ENCODE measurements around the gene MYD88.
A peak's percentile ranks its signal among the peaks of the same experiment; 100 is the strongest.
"Not testable (repeated sequence)": the region's sequence is repeated elsewhere in the genome, so short reads cannot be mapped to it uniquely, and the experiment has no call there.

Gene MYD88

DNA sequence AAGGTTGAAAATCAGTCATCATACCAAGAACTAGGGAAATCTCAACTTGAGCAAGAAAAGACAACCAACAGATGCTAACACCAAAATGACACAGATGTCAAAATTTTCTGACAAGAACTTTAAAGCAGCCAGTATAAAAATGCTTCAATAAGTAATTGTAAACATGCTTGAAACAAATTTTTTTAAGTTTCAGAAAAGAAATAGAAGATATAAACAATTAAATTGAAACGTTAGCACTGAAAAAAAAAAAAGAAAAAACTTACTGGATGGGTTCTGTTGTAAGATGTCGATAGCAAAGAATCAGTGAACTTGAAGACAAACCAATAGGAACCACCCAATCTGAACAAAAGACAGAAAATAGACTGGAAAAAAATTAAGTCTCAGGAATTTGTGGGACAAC, 8.0 kb downstream of the MYD88 start:
- no peak for DNase-seq

DNA sequence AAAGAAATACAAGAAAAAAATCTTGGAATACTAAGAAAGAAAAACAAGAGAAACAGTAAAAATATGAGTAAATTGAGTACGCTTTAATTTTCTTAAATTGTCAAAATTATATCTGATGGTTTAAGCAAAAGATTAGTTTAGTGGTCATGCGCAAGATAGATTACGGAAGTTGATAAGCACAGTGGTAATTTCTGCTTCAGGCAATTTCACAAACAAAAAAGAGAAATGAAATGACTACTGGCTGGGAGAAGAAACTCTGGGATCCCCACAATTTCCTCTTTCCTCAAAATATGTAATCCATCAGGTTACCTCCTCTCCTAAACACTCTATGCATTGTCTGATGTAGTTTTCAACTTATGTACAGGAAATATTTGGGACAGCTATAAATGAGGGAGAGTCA, 9.0 kb downstream of the MYD88 start:
- no peak for DNase-seq

DNA sequence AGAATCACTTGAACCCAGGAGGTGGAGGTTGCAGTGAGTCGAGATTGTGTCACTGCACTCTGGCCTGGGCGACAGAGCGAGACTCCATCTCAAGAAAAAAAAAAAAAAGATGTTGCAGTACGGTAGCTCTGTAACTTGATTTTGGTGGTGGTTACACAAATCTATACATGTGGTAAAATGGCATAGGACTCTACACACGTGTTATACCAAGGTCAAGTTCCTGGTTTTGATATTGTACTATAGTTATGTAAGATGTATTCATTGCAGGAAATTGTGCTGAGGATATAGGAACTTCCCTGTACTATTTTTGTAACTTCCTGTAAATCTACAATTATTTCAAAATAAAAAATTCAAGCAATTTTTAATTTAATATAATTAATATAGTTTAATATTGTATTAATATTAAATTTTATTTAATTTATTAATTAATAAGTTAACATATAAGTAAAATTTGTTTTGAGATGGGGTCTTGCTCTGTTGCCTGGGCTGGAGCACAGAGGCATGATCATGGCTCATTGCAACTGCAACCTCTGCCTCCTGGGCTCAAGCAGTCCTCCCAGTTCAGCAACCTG, 9.9 kb downstream of the MYD88 start:
- no peak for DNase-seq

DNA sequence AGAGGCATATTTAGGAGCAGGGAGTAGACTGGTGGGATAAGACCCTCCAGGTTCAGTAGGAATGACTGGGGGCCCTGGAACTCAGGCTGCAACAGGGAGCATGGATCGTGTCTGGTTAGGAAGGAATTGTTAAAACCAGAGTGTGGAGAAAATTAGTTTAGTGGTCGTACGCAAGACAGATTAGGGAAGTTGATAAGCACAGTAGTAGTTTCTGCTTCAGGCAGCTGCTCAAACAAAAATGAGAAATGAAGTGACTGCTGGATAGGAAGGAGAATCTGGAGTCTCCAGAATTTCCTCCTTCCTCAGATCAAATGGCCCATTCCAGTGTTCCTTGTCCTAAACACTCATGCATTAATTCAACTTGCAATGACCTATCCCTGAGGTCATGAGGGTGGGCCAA, 11.2 kb downstream of the MYD88 start:
- DNase-seq: no peak

DNA sequence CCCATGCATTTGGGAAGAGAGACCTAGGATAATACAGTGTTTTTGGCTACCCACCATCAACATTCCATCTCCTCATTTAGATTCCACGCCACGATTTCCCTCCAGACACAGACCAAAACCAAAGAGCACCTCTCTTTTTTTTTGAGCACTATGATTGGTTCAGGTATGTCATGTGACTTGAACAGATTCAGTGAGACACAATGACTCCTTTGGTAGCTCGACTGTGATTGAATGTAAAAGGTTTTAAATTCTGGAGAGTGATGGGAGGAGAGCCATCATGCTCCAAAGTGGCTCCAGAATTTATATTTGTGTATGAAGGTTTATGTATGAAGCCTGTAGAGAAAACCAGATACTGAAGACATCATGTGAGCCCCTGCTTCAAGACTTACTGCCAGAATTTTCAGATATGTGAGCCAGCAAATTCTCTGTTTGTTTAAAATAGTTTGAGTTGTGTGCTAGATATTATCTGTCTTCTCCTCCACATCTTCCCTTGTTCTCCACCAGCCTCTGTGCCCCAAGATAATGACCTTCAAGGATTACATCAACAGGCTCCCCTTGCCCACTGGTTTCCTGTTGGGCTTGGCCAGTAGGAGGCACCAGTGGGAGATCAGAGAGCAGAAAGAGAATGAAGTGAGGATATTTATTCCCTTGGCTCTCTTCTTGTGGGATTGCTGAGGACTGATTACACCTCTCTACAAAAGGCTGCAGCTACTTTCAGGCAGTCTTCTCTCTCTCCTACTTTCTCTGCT, 12.5 kb downstream of the MYD88 start:
- DNase-seq: no peak

DNA sequence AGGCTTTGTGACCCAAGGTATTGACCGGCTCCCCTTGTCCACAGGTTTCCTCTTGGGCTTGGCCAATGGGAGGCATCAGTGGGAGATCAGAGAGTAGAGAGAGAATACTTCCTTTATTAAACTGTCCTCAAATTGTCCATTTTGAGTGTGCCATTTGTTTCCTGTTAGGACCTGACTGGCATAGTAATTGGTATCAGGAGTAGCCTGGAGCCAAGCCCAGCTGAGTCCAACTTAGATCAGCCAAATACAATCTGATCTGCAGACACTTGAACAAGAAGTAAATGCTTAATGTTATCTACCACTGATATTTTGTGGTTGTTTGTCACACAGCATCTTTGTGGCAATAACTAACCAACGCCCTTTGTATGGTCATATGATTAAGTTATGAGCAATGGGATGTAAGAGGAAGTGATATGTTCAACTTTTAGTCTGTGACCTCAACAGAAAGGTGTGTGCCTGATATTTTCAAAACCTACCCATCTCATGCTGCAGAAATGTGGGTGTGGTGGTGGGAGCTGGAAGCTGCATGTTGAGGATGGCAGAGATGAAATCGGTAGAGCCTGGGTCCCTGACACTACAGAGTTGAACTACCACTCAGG, 13.3 kb downstream of the MYD88 start:
- DNase-seq: no peak

DNA sequence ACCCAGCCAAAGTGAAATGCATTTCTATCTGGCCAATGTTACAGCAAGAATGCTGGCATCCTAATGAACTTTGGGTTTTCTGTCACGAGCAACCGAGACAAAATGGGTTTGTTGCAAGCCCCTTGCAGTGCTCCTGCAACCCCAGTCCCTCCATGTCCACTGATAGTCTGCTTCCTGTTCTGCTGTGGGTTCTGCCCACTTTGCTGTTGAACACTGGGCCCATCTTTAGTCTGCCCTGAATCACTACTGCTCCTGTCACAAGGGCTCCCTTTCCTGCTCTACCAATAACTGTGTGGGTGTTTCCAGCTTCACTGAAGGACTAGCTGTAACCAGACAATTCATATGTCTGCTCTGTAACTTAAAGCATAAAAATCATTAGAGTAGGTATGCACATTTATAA, 14.1 kb downstream of the MYD88 start:
- DNase-seq: no peak

DNA sequence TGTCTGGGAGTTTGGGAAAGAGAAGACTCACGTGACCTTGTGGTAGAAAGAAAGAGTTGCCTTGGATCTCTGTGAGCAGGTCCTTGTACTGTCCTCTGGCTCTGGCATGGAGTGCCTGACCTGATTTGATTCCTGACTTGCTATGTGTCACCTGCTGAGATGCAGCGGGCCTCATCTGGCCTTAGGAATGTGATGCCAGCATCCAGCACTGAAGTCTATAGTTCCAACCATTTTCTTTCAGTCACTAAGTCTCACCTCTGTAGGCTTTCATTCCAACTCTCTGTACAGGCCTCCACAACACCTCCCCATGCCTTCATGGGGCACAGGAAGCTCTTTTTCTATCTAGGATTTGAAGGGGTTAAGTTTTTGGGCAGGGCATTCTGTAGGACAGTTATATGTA, 14.8 kb downstream of the MYD88 start:
- no peak for DNase-seq

DNA sequence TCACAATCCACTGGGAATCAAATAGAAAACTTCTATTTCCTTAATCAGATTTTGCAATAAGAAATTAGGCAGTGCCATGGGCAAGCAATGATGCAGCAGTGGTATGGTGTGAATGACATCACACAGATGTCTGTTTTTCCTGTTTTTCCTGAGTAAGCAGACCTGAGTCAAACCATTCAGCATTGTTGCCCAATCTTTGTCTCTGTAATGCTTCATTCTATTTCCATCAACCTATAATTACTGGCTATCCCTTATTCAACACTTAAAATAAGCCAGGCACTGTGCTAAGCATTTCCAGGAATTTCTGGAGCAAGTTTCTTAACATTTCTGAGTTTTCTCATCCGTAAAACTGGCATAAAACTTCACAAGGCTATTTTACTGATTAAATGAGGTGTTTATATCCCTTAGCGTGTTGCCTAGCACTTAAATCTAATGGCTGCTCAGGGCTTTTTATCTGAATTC, 15.6 kb downstream of the MYD88 start:
- no peak for DNase-seq

DNA sequence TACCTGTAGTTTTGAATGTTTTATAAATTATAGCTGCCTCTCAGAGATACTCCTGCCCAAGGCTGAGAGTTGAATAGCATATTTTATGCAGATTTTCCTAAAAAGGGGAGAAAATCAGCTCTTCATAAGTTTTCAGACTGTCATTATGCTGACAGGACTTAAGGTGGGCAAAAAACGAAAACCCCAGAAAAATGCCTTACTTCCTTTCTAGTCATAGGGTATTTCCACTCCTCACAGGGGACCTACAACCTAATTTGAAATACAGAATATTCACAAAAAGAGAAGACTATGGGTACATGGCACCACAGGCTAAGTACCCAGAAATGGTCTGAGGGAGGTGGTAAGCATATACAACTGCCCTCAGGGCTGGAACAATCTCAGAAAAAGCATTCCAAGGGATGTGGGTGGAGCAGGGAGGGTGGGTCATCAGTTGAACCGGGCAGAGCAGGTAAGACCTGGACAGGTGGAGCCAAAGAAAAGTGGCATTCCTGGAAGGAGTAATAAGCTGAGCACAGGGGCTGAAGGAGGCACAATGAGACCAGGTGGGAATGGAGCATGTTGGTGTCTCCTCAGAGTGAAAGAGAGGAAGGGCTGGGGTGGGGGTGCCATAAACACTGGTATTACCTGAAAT, 16.3 kb downstream of the MYD88 start:
- DNase-seq: no peak

DNA sequence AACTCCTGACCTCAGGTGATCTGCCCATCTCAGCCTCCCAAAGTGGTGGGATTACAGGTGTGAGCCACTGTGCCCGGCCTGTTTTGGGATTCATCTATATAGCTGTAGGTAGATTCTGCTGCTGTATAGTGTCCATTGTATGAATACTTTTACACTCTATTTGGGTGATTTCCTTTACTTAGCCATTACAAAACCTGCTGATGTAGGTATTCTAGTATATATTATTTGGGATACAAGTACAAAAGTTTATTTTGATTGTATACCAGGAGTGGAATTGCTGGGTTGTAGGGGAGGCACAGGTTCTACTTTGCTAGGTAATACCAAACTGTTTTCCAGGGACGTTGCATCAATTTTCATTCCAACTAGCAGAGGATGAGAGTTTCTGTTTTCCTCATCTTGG, 17.4 kb downstream of the MYD88 start:
- DNase-seq: no peak

DNA sequence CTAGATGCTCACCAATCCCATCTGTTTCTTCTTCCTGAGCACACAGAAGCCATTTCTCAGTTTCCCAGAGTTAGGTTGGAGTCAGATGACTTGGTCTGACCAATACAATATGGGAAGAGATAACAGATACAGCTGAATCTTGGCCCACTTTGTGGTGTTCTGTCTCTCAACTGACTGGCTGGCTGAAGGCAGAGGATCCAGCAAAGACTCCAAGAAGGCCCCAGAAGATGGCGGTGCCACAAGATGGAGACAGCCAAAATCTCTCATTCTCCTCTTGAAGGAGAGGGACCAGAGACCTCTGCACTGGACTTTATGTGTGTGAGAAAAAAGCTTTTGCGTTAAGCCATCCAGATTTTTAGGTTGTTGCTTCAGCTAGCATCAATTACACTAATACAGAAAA, 18.7 kb downstream of the MYD88 start:
- no peak for DNase-seq

DNA sequence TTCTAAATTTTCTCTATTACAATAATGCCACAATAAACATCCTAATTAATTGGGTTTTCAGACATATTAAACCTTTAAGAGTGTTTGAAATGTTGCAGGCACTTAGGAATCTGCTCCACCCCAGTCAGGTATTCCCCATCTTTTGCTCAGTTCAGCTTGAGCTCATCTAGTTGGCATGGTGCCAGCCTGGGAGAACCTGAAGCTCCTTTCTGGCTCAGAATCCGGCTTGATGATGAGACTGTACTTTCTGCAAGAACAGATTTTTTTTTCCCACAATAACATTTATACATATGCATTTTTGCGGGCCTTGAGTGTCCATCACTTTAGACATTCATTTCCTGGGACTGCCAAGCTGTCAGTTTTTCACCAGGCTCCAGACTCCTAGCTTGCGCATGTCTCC, 19.1 kb downstream of the MYD88 start:
- no peak for DNase-seq

DNA sequence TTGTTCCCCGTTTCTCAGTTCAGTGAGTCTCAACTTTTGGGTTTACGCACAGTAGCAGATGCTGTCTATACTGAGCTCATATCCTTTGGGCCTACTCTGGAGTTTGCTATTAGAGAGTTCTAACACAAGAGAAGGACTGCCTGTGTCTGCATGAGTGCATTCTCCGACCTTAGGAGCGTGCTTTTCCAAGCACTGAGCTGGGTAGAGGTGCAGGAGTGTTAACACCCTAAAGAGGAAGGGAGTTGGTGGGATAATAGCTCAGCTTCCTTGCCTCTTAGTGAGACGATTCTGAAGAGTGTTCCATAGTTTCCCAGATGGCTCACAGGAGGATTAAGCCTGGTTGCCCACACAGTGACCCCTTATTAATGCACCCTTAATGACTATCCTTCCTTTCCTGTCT, 20.0 kb downstream of the MYD88 start:
- DNase-seq: no peak

DNA sequence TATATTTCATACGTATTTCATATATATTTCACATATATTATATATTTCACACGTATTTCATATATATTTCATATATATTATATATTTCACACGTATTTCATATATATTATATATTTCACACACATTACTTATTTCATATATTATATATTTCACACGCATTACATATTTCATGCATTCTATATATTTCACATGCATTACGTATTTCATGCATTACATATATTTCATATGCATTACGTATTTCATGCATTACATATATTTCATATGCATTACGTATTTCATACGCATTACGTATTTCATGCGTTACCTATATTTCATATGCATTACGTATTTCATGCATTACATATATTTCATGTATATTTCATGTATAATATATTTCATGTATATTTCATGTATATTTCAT, 22.2 kb downstream of the MYD88 start:
- not testable (repeated sequence) for DNase-seq

DNA sequence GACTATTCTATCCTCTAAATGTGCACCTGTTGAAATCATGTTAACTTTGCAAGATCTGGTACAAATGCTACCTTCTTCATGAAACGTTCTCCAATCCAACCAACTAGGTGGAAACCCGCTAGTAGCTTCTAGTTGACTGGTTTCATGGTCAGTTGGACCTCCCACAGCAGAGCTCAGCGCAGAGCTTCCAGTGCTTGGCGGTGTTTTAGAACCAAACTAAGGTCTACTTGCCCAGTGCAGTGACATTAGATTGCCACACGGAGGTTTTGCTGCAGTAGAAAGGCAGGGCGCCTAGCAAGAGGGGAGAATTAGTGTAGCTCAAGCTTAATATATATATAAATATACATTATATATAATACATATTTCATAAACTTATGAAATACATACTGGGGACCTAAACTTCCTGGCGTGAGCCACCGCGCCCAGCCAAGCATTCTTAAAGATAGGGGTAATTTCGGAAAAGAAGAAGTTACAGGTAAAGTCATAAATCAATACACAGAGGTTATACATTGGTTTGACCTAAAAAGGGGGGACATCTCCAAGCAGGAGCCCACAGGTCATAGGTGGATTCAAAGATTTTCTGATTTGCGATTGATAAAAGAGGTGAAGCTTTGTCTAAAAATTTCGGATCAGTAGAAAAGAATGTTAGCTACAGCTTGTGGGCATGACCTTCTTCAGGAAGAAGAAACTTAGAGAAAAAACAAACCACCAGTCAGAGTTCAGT, 24.8 kb downstream of the MYD88 start:
- no peak for DNase-seq

DNA sequence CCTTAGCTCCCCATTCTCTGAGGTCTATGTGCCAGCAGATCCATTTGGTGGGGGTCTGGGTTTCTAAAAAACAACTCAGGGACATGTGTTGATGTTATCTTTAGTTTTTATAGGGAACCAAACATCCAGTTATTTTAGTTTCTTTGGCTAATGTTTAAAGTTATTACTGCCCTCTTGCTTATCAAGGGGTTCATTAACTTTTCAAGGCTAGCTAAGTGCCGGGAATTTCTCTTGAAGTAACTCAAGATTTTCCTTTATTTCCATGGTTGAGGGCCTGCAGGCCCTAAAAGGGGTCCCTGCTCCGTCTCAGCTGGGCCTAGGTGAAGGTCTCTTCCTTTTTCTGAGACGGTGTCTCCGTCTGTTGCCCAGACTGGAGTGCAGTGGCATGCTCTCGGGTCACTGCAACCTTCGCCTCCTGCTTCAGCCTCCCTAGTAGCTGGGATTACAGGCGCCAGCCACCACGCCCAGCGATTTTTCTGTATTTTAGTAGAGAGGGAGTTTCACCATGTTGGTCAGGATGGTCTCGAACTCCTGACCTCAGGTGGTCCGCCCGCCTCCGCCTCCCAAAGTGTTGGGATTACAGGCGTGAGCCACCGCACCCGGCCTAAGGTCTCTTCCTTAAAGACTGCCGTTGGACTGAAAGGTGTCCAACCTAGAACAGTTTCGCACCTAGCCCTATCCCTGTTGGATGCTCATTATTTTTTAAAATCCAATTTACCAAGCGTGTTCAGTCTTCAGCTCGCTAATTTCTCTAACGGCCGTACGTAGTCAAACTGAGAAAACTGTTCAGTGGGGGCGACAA, 25.6 kb downstream of the MYD88 start:
- DNase-seq: no peak

DNA sequence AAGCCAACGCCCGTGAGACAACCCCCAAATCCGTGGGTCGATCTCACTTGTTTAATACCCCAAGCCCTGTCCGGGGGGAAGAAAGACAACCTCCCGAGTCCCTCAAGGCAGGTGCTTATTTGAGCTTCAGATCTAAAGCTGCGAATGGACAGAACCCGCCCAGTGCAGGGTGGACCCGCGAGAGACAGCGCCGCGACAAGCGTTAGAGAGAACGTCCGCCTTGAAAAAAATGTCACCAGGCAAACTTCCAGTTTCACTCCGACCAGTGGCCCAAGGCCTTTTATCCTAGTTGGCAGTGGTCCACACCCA, 26.1 kb downstream of the MYD88 start:
- DNase-seq: no peak

DNA sequence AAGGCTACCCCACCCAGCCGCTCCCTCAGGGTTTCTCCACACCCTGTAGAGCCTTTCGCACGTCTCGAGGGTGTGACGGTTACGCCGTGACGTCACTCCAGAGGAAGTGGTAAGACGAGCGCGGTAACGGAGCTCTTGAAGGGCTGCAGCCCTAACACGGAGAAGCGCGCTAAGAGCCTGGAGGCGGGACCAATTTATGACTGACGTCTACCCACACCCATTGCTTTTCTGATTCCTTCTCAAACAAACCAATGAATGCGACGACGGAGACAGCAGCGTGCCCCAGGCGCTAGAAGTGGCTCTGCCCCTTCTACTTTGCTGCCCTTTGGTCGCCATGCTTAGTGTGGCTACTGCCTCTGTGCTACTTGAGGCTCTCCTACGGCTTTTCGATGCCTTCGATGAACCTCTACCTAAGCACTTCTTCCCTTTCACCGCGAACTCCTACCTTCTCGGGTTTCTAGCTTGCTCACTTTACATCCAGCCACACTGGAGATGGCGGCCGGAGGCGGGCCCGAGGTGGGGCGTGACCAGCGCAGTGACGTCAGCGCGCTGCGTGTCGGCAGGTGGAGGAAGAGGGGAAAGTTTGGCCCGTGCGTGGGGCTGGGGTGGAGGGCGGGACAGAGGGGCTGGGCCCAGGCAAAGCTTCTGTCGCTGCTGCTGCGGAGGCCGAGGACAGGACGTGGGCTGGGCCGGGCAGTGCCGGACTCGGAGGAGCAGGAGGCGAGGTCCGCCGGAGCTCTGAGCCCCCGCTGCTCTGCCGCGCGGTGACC, 26.7 kb downstream of the MYD88 start, which contains the start of gene OXSR1:
TSS of gene OXSR1 (plus strand) at position 586 of the 770 bp plus-strand sequence. CDS start 340 bp downstream, outside the sequence.
- peak; percentile 87 for DNase-seq

DNA sequence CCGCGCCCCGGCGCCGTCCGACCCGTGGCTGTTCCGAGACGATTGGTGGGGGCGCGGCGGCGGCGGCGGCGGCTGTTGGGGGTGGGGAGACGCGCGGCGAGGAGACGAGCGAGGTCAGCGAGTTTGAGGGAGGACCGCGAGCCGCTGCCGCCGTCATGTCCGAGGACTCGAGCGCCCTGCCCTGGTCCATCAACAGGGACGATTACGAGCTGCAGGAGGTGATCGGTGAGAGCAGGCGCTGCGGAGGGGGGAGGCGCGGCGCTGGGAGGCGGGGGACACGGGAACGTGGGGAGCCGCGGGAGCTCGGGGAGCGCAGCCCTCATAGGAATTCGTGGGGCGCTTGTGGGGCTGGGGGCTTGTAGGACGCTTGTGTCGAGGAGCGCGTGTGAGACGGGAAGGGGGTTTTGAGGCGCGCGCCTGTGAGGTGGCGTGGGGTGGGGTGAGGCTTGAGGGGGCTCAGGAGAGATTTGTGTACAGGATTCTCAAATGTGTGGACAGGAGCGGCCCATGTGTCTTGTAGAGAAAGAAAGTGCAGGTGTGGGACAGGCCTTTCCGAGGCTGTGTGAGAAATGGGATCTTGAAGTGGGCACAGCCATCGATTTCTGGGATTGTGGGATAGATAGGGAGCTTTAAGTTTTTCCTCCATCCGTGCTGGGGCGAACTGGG, 27.4 kb downstream of the MYD88 start:
- DNase-seq: no peak

DNA sequence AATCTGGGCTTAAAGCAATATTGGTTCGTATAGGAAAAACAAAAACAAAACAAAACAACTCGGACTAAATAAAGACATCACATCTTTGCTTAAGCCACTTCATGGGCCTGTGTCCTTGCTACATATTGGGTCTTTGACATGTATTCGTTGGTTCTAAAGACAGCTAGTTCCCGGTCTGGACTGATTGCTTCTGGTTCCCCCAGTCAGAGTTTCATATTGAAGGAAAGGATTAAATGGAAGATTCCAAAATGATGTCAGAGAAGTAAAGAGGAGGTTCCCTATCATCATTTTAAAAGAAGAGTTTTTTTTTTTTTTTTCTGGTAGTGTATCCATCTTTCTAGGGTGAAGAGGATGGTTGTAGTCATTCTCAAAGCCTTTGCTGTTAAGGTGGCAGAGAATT, 29.1 kb downstream of the MYD88 start:
- DNase-seq: no peak

All from NK-92 treated with Interleukin-12 subunit alpha and Interleukin-12 subunit beta, amount 100 ng/mL, for 24 hours (cell line).